ENCODE measurements around the gene EYA2.

EYA2 gene

DNA sequence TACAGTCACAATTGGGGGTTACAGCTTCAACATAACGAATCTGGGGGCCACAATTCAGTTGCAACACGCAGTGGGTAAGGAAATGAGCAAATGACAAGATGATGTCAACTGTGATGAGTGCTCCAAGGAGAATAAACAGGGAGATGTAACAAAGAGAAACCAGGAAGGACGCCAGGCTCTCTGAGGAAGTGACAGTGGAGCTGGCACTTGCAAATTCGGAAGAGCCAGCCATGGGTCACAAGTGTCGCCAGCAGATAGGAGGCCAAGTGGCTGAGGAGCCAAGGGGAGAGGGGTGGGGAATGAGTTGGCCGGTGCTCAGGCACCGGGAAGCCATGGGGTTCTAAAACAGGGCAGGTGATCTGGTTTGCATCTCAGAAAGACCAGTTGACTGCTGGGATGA, 136.4 kb downstream of the EYA2 start:
- TF ChIP-seq YY1 (IDR thresholded peaks at IDR 0.05; ENCODE audit: insufficient read depth, insufficient read length): no peak
- Histone ChIP-seq H3K27me3 (ENCODE audit: insufficient read depth, insufficient read length) (no peaks in the 10 kb centered on the region), H3K4me1 (ENCODE audit: insufficient read depth, insufficient read length) (peaks cover 7% of the 10 kb centered on the region), H3K36me3 (ENCODE audit: insufficient read depth, insufficient read length, low read length) (no peaks in the 10 kb centered on the region), H3K9ac (ENCODE audit: insufficient read length, low read depth) (no peak overlapping the region), H3K4me3 (ENCODE audit: insufficient read length, low read depth) (no peak overlapping the region), H3K9me3 (ENCODE audit: insufficient read depth, low read length) (peaks cover 4% of the 10 kb centered on the region; the same call in 1 of the 2 replicates)
- DNase-seq (ENCODE audit: low read depth, low spot score): no peak

DNA sequence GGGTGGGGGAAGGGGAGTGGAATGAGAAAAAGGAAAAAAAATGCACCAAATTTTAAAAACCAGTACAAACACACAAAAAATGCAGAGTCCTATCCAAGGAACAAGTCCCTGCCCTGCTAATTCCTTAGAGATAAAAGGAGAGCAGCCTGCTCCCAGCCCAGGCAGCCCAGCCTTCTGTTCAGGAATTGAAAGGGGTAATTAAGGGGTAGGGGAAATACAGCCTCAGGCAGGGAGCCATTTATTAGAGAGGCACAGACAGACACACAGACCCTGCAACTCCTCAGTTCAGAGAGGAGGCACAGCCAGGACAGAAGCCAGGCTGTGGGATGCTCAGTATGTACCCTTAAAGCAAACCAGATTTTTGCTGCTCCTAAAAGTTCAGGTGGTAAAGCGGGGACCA, 137.2 kb downstream of the EYA2 start:
- Histone ChIP-seq H3K4me3 (ENCODE audit: insufficient read length, low read depth) (no peak overlapping the region), H3K4me1 (ENCODE audit: insufficient read depth, insufficient read length) (peaks cover 7% of the 10 kb centered on the region), H3K27me3 (ENCODE audit: insufficient read depth, insufficient read length) (no peaks in the 10 kb centered on the region), H3K9ac (ENCODE audit: insufficient read length, low read depth) (no peak overlapping the region), H3K9me3 (ENCODE audit: insufficient read depth, low read length) (peaks cover 4% of the 10 kb centered on the region; the same call in 1 of the 2 replicates), H3K36me3 (ENCODE audit: insufficient read depth, insufficient read length, low read length) (no peaks in the 10 kb centered on the region)
- TF ChIP-seq ZNF274 (IDR thresholded peaks at IDR 0.05; ENCODE audit: low read depth, low read length) (no peak), SUZ12 (IDR thresholded peaks at IDR 0.05; ENCODE audit: extremely low read depth, insufficient read depth, insufficient read length) (no peak), YY1 (IDR thresholded peaks at IDR 0.05; ENCODE audit: insufficient read depth, insufficient read length) (no peak)
- peak; percentile 8 for DNase-seq (ENCODE audit: low read depth, low spot score)

DNA sequence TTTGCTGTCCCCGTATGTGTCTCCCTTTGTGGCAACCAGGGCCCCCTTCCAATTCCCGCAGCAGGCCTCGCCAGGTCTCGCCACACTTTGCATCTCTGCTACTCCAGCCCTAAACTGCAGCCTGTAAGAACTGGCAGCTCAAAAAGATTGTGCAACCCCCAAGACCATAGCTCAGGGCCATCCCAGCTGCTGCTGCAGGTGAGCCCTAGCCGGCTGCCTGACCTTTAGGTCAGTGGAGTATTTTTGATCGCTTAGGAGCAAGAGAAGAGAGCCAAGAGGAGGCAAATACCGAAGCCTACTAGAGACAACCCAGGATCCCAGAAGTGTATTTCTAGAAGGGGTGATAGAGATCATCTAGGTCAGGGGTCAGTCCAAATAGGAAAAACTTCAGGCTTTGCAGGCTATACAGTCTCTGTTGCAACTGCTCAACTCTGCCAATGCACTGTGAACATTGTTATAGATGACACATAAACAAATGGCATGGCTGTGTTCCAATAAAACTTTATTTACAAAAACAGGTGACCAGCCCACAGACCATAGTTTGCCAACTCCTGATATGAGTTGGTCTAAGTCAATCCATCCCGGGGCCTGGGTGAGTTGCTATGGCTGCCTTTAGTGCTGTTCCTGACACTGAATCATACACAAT, 138.4 kb downstream of the EYA2 start:
- DNase-seq (ENCODE audit: low read depth, low spot score): no peak
- Histone ChIP-seq H3K27me3 (ENCODE audit: insufficient read depth, insufficient read length) (no peaks in the 10 kb centered on the region), H3K36me3 (ENCODE audit: insufficient read depth, insufficient read length, low read length) (no peaks in the 10 kb centered on the region), H3K4me3 (ENCODE audit: insufficient read length, low read depth) (no peak overlapping the region), H3K9me3 (ENCODE audit: insufficient read depth, low read length) (peaks cover 4% of the 10 kb centered on the region; the same call in 1 of the 2 replicates), H3K9ac (ENCODE audit: insufficient read length, low read depth) (no peak overlapping the region), H3K4me1 (ENCODE audit: insufficient read depth, insufficient read length) (peaks cover 7% of the 10 kb centered on the region)
- TF ChIP-seq SUZ12 (IDR thresholded peaks at IDR 0.05; ENCODE audit: extremely low read depth, insufficient read depth, insufficient read length) (no peak), YY1 (IDR thresholded peaks at IDR 0.05; ENCODE audit: insufficient read depth, insufficient read length) (no peak), ZNF274 (IDR thresholded peaks at IDR 0.05; ENCODE audit: low read depth, low read length) (no peak)

DNA sequence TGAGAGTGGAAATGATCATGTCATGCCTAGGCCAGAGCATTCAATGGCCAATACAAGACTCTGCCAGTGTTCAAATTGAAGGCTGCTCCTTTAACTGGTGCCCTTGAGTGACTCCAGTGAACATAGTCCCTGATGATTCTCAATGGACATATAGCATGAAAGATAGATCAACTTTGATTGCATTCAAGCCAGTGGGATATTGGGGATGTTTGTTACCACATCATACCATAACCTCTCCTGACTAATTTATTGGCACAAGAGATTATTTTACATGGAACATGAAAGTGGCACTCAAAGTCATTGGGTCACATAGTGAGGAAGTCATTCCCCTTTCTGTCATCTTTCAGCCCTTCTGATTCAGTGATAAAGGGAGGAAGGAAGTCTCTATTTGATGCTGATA, 139.0 kb downstream of the EYA2 start:
- no peak for DNase-seq (ENCODE audit: low read depth, low spot score)
- Histone ChIP-seq H3K4me1 (ENCODE audit: insufficient read depth, insufficient read length) (peaks cover 7% of the 10 kb centered on the region), H3K9ac (ENCODE audit: insufficient read length, low read depth) (no peak overlapping the region), H3K36me3 (ENCODE audit: insufficient read depth, insufficient read length, low read length) (no peaks in the 10 kb centered on the region), H3K4me3 (ENCODE audit: insufficient read length, low read depth) (no peak overlapping the region), H3K9me3 (ENCODE audit: insufficient read depth, low read length) (0 out of 2 replicates have a peak, but pooled peaks cover under 1% of the 10 kb centered on the region), H3K27me3 (ENCODE audit: insufficient read depth, insufficient read length) (no peaks in the 10 kb centered on the region)
- TF ChIP-seq SUZ12 (IDR thresholded peaks at IDR 0.05; ENCODE audit: extremely low read depth, insufficient read depth, insufficient read length) (no peak), ZNF274 (IDR thresholded peaks at IDR 0.05; ENCODE audit: low read depth, low read length) (no peak), YY1 (IDR thresholded peaks at IDR 0.05; ENCODE audit: insufficient read depth, insufficient read length) (no peak)

DNA sequence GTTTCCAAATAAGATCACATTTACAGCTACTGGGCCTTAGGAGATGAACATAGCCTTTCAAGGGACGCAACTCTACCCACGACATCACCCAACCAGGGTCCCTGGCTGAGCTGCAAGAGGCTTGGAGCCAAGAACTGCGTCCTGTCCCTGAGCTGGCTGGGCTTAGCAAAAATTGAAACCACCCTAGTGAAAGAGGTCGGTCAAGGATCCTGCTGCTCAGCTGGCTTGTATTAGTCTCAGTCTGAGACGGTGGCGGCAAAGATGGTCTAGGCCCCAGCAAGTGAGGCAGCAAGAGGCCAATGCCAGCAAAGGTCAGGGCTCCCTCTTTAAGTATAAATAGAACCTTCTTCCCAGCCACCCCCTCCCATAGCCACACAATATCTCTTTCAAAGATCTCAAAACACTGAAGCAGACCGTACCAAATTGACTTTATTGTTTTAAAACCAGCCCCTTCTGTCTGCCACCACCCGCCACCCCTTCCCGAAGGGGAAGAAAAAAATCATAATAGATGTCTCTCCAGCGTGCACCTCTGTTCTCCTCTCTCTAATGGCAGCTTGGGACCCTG, 140.5 kb downstream of the EYA2 start:
- H3K9me3 ChIP-seq (ENCODE audit: insufficient read depth, low read length): no peaks in the 10 kb centered on the region
- peaks cover 6% of the 10 kb centered on the region for H3K4me1 ChIP-seq (ENCODE audit: insufficient read depth, insufficient read length)
- no peaks in the 10 kb centered on the region for H3K27me3 ChIP-seq (ENCODE audit: insufficient read depth, insufficient read length)
- no peak overlapping the region for H3K9ac ChIP-seq (ENCODE audit: insufficient read length, low read depth)
- TF ChIP-seq ZNF274 (IDR thresholded peaks at IDR 0.05; ENCODE audit: low read depth, low read length): no peak
- TF ChIP-seq SUZ12 (IDR thresholded peaks at IDR 0.05; ENCODE audit: extremely low read depth, insufficient read depth, insufficient read length): no peak
- no peak for TF ChIP-seq YY1 (IDR thresholded peaks at IDR 0.05; ENCODE audit: insufficient read depth, insufficient read length)
- H3K36me3 ChIP-seq (ENCODE audit: insufficient read depth, insufficient read length, low read length): no peaks in the 10 kb centered on the region
- H3K4me3 ChIP-seq (ENCODE audit: insufficient read length, low read depth): no peak overlapping the region
- DNase-seq (ENCODE audit: low read depth, low spot score): no peak

DNA sequence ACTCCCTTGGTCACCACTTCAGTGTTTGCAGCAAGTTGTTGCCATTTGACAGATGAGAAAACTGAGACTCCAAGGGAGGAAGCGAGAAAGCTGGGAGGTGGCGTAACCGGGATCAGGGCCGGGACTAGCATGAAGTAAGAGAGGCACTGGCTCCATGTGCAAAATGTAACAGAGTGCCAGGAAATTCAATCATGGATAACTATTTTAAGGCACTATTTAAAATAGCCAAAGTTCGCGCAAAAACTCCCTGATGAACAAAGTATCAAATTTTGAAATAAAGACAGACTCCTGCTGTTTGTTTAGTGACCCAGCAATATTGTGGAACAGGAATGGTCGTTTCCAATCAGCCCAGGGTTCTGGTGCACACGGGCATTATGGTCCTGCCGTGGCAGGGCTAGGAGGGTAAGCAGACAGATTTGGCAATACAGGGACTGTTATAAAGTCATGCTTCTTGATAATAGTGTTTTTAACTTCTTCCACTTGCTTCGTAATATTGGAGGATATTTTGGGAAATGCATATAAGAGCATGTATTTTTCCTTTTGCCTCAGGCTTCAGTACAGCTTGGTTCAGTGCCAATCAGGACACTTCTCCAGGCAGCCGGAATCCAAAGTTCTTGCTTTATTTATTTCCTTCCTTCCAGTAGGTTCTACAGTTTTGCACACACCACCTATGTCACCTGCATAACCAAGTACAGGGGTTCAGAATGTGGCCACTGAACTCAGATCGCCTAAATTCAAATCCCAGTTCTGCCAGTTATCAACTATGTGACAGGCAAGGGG, 141.6 kb downstream of the EYA2 start:
- no peaks in the 10 kb centered on the region for H3K36me3 ChIP-seq (ENCODE audit: insufficient read depth, insufficient read length, low read length)
- H3K27me3 ChIP-seq (ENCODE audit: insufficient read depth, insufficient read length): no peaks in the 10 kb centered on the region
- no peak for DNase-seq (ENCODE audit: low read depth, low spot score)
- peaks cover 1% of the 10 kb centered on the region for H3K4me1 ChIP-seq (ENCODE audit: insufficient read depth, insufficient read length)
- no peaks in the 10 kb centered on the region for H3K9me3 ChIP-seq (ENCODE audit: insufficient read depth, low read length)
- no peak overlapping the region for H3K9ac ChIP-seq (ENCODE audit: insufficient read length, low read depth)
- no peak overlapping the region for H3K4me3 ChIP-seq (ENCODE audit: insufficient read length, low read depth)
- TF ChIP-seq ZNF274 (IDR thresholded peaks at IDR 0.05; ENCODE audit: low read depth, low read length): no peak
- no peak for TF ChIP-seq YY1 (IDR thresholded peaks at IDR 0.05; ENCODE audit: insufficient read depth, insufficient read length)
- TF ChIP-seq SUZ12 (IDR thresholded peaks at IDR 0.05; ENCODE audit: extremely low read depth, insufficient read depth, insufficient read length): no peak
